GM12892 (cell line): ENCODE results near the gene SLC25A22.

ENCODE experiments used
- POLR2A ChIP-seq: IDR thresholded peaks from 2 replicates; pipeline ENCODE4 v1.6.1; 2011; ENCODE audit warnings: low read depth, low read length, control low read depth
- POLR2AphosphoS5 ChIP-seq: IDR thresholded peaks from 2 replicates; pipeline ENCODE4 v1.6.1; 2011; ENCODE audit warnings: low read depth, low read length, control low read depth
- TAF1 ChIP-seq: IDR thresholded peaks from 2 replicates; pipeline ENCODE4 v1.6.1; 2011; ENCODE audit warnings: low read depth, mild to moderate bottlenecking, control low read depth, low read length, borderline replicate concordance

GRCh38 chr11:761526-762108 is 36.5 kb downstream of the SLC25A22 start:
- TF ChIP-seq POLR2A (no peak; the same call in 1 of the 2 replicates), POLR2AphosphoS5 (0 out of 2 replicates have a peak, but pooled peaks have one; percentile 47), TAF1 (no peak)
